GM18870 (cell line): Measurements from ENCODE around the gene MAOA.
"Not testable (repeated sequence)": the region's sequence is repeated elsewhere in the genome, so short reads cannot be mapped to it uniquely, and the experiment has no call there.

Experiments used
- ATAC-seq: cut with Tn5 transposase; IDR thresholded peaks from one replicate; pipeline ENCODE4 v1.9.1; 2021; ENCODE audit warnings: moderate library complexity; ENCODE audit not compliant: unreplicated experiment

Gene MAOA

GRCh38 chrX:43716144-43716543 lies 60.0 kb downstream of the MAOA start:
- ATAC-seq = no peak

- ATAC-seq = no peak
Observed at GRCh38 chrX:43716696-43717095, 60.6 kb downstream of the MAOA start.

- no peak for ATAC-seq
Observed at GRCh38 chrX:43717161-43717560, 61.1 kb downstream of the MAOA start.

- ATAC-seq = no peak
Observed at GRCh38 chrX:43718081-43718480, 62.0 kb downstream of the MAOA start.

- ATAC-seq = no peak
Observed at GRCh38 chrX:43718546-43718945, 62.4 kb downstream of the MAOA start.

- no peak for ATAC-seq
Observed at GRCh38 chrX:43718956-43719355, 62.9 kb downstream of the MAOA start.

GRCh38 chrX:43720082-43720481 lies 64.0 kb downstream of the MAOA start:
- ATAC-seq = no peak

- ATAC-seq = no peak
Observed at GRCh38 chrX:43720961-43721360, 64.9 kb downstream of the MAOA start.

- ATAC-seq = not testable (repeated sequence)
Observed at GRCh38 chrX:43725227-43725626, 69.1 kb downstream of the MAOA start.

- not testable (repeated sequence) for ATAC-seq
Observed at GRCh38 chrX:43727254-43727653, 71.2 kb downstream of the MAOA start.

- ATAC-seq = no peak
Observed at GRCh38 chrX:43728002-43728401, 71.9 kb downstream of the MAOA start.

GRCh38 chrX:43728966-43729365 lies 72.9 kb downstream of the MAOA start:
- ATAC-seq = no peak

GRCh38 chrX:43731086-43731485 lies 75.0 kb downstream of the MAOA start:
- no peak for ATAC-seq

GRCh38 chrX:43733699-43734098 lies 77.6 kb downstream of the MAOA start:
- ATAC-seq = no peak

- ATAC-seq = no peak
Observed at GRCh38 chrX:43734444-43734843, 78.3 kb downstream of the MAOA start.

GRCh38 chrX:43735534-43735933 lies 79.4 kb downstream of the MAOA start:
- ATAC-seq = no peak

GRCh38 chrX:43735957-43736356 lies 79.9 kb downstream of the MAOA start:
- ATAC-seq = no peak

GRCh38 chrX:43741843-43742573 lies 85.9 kb downstream of the MAOA start:
- no peak for ATAC-seq

GRCh38 chrX:43743100-43743822 lies 87.2 kb downstream of the MAOA start:
- ATAC-seq = no peak

- no peak for ATAC-seq
Observed at GRCh38 chrX:43744284-43744683, 88.2 kb downstream of the MAOA start.

- no peak for ATAC-seq
Observed at GRCh38 chrX:43745938-43746721, 90.0 kb downstream of the MAOA start.

- no peak for ATAC-seq
Observed at GRCh38 chrX:43747476-43747875, 91.4 kb downstream of the MAOA start.
